CD4-positive, alpha-beta T cell treated with Interleukin-17A for 4 hours (primary cell): ENCODE measurements around the gene SHH.
"Not testable (repeated sequence)": the region's sequence is repeated elsewhere in the genome, so short reads cannot be mapped to it uniquely, and the experiment has no call there.

Experiments used
- DNase-seq: peaks from one replicate; pipeline ENCODE4 v3.0.0-alpha.2; 2020; ENCODE audit warnings: mixed read lengths

Gene SHH

GRCh38 chr7:155818820-155819168, 6.5 kb upstream of the SHH start:
- no peak for DNase-seq

DNA sequence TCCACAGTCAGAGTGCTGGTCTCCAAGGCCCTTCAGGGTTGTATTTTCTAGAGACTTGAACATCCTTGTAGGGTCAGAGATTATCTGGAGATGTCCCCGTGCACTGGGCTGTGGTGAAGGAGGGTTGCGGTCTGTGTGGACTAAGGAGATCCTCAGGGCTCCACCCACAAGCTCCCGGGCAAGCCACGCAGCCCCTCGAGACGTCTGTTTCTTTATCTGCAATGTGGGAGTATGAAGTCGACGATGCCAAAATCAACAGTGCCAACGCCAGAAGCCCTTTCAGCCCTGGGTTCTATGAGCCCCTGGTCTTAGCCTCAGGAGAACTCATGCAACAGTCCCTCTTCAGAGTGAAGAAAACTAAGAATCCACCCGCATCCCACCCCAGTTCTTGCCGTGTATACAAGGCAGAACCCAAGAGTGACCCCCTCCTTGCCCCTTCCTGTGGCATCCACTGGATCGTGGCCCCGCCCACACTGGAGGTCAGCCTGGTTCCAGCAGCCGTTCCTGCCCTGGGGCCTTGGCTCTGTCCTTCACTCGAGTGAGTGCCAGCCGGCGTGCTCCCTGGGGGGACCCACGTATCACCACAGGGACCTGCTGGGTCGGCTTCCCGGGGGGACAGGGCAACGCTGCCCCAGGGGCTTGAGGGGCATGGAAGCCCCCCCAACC, 6.0 kb upstream of the SHH start:
- no peak for DNase-seq

DNA sequence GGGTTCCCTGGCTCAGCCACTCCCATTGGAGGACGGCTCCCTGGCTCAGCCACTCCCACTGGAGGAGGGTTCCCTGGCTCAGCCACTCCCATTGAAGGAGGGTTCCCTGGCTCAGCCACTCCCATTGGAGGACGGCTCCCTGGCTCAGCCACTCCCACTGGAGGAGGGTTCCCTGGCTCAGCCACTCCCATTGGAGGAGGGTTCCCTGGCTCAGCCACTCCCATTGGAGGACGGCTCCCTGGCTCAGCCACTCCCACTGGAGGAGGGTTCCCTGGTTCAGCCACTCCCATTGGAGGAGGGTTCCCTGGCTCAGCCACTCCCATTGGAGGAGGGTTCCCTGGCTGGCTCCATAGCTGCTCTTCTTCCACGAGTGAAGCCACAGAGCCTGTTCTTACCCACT, 5.3 kb upstream of the SHH start:
- DNase-seq, result not testable (repeated sequence)

- DNase-seq, result no peak
These were observed 4.7 kb upstream of the SHH start for GRCh38 chr7:155816996-155817395.

DNA sequence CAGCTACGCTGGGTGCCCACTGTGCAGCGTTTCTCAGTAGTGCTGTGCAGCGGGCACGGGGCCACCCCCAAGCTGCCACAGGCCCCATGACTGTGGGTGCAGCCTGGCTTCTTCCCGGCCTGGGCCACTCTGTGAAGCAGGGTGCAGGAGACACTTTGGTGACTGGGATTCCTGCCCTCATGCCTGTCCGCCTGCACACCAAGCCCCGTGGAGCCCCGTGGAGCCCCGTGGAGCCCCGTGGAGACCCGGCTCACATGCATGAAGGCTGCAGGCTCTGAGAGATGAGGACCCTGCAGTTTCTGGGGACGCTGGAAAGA, 3.9 kb upstream of the SHH start:
- DNase-seq, result no peak

DNA sequence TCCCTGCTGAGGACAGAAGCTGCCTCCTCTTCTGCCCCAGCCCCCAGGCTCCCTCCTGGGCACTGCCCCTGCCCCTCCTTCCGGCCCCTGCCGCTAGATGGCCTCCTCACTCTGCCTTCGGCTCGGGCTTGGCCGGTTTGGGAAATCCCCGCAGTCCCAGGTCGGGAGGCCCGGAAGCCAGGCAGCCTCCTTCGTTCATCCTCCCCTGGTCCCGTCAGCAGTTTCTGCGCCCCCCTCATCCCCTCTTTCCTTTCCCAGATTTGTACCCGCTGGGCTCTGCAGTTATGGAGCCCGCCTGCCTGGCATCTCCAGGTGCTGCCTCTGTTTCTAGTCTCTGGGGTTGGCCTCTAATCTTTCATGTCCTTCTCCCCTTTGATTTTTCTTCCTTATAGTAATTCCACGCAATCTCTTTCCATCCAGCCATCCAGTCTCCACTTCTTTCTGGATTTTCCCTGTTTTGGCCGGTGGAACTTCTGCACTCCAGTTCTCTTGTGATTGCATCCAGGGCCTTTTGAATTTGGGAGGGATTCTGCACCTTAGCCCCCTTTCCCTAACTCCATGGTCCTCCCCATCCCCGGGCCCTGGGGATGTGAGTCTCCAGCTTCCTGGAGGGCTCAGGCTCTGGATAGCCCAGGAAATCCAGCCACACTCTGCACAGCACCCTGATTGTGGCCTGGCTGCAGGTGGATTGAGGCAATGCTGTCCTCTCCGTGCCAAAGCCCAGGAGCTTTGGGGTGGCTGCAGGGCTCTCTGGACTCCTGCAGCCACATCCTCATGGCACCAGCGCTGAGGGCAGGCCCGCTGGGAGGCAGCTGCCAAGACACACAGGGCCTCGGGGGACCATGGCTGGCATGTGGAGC, 3.3 kb upstream of the SHH start:
- peak; percentile 58 for DNase-seq

DNA sequence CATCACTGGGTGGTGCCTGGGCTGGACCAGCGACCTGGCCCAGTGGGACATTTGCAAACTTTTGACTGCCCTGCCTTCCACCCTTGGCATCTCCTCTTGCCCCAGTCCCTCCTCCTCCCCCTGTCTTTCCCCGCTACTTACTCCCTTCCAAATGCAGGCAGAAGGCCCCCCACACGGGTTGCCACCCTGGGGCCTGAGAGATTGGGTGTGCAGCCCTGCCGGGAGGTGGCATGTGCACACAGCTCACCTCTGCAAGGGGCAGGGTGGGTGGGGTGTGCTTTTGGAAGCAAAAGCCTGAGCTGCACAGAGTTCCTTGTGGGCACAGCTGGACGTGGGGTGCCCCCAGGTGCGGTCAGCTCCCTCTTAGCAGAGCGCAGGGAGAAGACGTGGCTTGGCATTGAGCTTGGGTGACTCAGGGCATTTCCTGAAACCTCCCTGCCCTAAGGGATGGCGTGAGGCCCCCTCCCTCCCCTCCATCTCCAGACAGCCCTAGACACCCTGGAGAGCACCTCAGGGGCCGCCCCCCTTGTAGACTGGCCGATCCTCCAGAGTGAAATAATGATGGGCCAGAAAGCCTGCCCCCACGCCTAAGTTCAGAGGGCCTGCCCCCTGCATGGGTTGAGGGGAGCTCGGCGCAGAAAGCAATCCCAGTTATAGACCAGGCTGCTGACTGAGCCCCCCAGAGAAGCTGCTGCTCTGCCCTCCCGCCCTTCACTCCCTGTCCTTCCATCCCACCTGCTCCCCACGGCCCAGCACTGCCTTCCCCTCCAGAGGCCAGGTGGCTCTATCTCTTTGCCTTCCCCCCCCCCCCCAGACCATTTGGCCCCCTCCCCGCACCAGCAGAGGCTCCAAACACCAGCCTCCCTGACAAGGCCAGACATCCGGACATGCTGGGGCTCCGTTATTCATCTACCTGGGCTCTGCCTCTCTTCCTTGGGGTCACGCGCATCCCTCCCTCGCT, 2.3 kb upstream of the SHH start:
- no peak for DNase-seq

GRCh38 chr7:155813546-155814315, 1.5 kb upstream of the SHH start:
- DNase-seq, result no peak

DNA sequence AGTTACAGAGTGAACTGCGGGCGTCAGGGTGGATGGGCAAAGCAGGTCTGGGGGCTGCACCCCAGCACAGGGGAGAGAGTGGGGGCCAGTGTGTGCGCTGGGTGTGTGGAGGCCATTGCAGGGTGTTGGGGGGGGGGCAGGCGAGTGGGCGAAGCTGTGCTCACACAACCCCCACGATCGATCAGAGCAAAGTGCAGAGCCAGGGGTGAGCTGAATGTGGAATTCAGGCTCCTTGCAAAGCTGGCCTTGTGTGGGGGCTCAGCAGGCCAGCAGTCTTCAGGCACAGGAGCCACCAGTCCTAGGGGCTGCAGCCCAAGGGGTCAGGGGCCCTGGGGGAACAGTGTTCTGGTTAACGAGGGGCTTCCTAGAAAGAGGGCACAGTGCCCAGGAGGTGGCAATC, 862 bp upstream of the SHH start:
- DNase-seq, result no peak

GRCh38 chr7:155811560-155811894, 736 bp downstream of the SHH start:
- no peak for DNase-seq

DNA sequence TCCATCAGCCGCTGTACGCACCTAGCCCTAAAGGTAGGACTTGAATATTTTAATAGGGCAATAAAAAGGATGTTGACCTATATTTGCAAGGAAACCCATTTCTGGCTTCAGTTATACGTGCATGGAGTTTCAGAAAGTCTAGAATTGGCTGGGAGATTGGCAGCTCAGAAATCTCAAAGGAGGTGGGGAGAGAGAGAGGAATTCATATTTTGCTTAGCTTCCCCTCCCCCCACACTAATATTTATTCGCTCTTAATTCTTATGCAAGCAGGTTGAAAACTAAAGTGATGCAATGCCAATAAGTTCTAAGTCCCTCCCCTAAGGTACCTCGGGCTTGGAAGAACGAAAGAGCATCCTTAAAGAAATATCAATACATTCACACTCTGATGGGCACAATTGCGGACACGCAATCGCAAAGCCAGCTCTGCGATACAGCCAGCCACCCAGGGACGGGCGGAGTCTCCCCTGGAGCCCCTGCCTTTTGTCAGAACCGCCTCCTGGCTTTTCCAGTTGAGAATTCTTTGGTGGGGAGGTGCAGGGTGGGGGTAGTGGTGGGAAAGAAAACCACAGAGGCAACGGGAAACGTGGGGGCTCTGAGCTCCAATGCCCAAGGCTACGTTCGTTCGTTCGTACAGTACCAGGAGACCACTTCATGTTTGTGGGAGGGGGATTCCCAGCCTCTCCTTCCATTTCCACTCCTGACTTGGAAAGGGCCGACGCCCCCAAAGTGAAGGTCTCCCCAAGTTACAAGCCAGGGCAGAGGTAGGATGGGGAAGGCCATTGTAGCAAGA, 1.3 kb downstream of the SHH start:
- no peak for DNase-seq

DNA sequence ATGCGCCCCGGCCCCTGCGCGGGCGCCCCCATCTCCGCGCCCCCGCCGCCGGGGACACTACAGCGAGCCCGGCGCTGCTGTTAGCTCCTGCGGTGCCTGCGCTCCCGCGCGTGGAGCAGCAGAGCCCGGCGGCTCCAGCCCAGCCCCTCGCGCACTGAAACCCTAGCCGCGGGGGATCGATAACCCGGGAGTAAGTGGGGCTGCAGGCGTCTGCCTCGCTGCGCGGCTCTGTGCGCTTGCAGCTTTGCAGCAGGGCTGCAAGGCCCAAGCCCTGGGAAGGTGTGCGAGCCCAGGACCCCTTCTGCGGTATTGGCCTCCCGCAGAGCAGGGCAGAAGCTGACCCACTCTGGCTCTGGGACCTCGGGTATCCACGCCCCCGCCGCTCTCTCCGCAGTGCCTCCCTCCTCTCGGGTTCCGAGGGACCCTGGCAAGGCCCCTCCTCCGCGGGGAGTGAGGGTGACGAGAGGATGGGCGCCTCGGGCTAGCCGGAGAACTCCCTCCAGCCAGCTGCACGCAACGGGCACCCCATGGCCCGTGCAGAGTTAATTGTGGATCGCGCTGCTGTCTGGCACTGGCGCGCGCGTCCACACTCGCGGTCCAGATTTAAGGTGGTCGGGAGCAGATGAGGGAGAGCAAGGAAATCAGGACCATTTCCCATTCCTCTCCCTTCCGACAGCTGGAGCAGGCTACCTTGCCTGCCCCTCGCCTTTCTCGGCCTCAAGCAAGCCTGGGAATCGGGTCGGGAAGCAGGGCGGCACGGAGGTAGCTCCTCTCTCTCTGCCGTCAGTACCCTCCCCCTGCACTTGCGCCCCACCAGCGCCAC, 2.1 kb downstream of the SHH start:
- no peak for DNase-seq

DNA sequence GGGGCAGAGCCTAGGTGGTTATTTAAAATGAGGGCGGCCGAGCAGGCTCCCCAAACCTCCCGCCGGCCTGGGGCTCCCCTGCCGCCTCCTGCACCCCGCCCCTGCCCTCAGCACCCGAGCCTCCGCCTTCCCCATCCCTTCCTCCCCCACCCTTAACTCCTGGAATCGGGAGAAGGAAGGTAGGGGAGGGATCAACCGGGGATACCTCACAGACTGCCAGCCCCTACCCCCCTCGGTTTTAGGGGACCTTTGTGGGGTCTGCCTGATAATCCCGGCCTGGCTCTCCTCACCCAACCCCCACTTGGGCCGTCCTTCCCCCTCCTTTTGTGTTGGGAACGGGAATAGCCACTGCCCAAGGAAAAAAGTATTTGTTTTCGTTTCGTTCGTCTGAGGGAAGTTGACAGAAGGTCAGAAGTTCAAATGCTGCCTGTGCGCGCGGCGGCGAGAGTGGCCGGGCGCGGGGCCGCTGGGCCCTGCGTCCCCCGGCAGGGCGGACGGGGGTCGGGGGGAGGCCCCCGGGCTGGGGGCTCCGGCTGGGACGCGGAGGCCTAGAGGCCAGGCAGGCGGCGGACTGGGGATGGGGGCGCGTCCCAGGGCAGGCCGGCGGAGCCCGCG, 2.8 kb downstream of the SHH start:
- DNase-seq, result no peak

- no peak for DNase-seq
These were observed 3.5 kb downstream of the SHH start for GRCh38 chr7:155808549-155809331.

DNA sequence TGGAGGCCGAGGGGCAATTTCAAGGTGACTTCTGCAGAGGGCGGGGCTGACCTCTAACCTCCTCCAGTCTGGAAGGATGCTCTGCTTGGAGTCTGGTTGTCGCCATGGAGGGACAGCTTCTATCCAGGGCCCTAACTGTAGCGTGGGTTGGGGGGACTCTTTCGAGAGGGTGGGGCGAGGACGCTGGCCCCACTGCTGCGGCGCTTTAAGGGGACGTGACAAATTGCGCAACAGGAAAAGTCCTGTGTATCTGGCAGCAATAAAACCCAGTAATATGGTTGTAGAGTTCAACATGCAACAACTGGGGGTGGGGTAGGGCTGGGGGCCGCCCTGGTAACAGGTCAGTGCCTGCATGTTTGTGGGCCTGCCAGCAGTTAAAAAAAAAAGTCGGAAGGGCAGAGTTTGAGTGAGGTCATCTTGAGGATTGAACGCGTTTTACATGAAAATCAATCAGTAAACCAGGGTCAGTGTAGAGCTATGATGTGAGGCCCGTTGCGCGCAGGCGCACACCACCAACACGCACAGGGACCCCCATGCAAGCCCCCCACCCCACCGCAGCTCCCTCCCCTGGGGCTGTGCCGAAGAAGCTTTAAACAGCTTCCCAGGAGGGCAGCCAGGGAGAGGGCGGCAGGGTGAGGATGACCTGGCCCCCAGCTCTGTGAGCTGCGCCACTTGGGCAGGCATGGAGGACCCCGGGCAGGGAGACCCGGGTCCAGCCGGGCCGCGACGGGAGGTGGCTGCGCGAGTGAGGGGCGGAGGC, 4.3 kb downstream of the SHH start:
- DNase-seq, result no peak

GRCh38 chr7:155807065-155807671, 5.1 kb downstream of the SHH start:
- DNase-seq, result no peak

GRCh38 chr7:155806096-155806871, 6.0 kb downstream of the SHH start:
- no peak for DNase-seq

- no peak for DNase-seq
These were observed 6.5 kb downstream of the SHH start for GRCh38 chr7:155805826-155806095.
